ENCODE results near the gene RTL10. TPM values are rescaled to one million over a fixed set of nuclear protein-coding genes. Genes with fewer than 3 reads are reported as not detected.

The RTL10 gene
- total and polyA plus RNA-seq, 2 donors (not counting 1 experiment from before 2014, with no cell fraction given): 6.4 to 15.2 TPM

DNA sequence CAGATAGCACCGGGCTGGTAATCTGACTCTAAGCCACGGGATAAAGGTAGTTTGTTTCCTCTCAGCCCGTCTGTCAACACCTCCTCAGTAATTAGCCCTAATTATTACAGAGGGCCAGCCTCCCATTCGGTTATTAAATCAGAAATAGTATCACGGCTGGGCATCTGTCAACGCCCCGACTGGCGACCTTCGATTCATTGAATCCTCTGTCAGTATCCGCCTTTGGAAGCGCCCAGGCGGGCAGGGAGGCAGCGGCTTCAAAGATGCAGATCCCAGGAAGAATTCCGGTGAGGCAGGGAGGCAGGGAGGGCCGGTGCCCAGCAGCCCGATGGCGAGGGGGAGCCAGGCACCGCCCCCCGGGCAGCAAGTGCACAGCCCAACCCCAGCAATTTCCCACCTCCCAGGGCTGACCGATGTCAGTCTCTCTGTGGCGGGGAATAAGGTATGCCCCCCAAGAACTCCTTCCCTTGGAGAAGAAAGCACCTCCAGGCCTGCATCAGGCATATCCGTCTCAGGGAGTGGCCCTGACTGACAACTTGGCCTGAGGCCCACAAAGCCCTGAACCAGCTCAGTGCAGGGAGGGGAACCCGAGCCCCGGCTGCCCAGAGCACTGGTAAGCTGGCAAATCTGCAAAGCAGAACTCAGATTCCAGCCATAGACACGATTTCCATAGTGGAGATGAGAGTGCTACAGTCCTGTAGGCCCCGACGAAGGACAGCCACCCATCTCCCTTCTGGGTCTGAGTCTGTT lies 11.4 kb downstream of the RTL10 start:
- Histone ChIP-seq H3K27ac (ENCODE audit: low read length in 2 of 2) (no peak overlapping the region), H3K9ac (ENCODE audit: low read length) (no peak overlapping the region), H2AFZ (ENCODE audit: insufficient read depth, low read depth, low read length, poor library complexity, severe bottlenecking) (no peak overlapping the region), H3K9me3 (ENCODE audit: control extremely low read depth in 1 of 3, control insufficient read depth in 2 of 3, insufficient read depth in 1 of 3, low read length in 2 of 3) (peaks cover 0 to 5% (median 0%) of the 10 kb centered on the region in 3 donors), H3K4me1 (ENCODE audit: control insufficient read depth in 2 of 2, insufficient read depth in 2 of 2, low read length in 2 of 2) (peaks cover 13 to 17% of the 10 kb centered on the region in 2 donors), H3K79me2 (ENCODE audit: control insufficient read depth, insufficient read depth, low read length) (peaks cover 17% of the 10 kb centered on the region), H3K4me2 (replicated peaks; ENCODE audit: low read depth, low read length, poor library complexity, severe bottlenecking) (no peak overlapping the region), H4K20me1 (ENCODE audit: control insufficient read depth, insufficient read depth, low read length, poor library complexity, severe bottlenecking) (peaks cover 30% of the 10 kb centered on the region), H3K4me3 (ENCODE audit: control extremely low read depth in 1 of 5, extremely low read depth in 1 of 5, insufficient read depth in 1 of 5, low read depth in 2 of 5, low read length in 4 of 5) (no peak overlapping the region), H3K27me3 (replicated peaks in 1 of 4; ENCODE audit: control extremely low read depth in 1 of 4, control insufficient read depth in 3 of 4, insufficient read depth in 4 of 4, low read length in 3 of 4) (no peaks in the 10 kb centered on the region), H3K36me3 (replicated peaks in 1 of 2; ENCODE audit: control extremely low read depth in 1 of 2, control insufficient read depth in 1 of 2, extremely low read depth in 1 of 2, insufficient read depth in 2 of 2, low read length in 1 of 2) (no peaks in the 10 kb centered on the region)
- H3K27ac Mint-ChIP-seq: no peak overlapping the region
- H3K9me3 Mint-ChIP-seq (ENCODE audit: insufficient read depth): no peaks in the 10 kb centered on the region
- CTCF ChIA-PET: no interaction called here
- no peak for ATAC-seq (ENCODE audit: low read depth)
- POLR2A ChIA-PET: no interaction called here
- TF ChIP-seq, protein P1, sequence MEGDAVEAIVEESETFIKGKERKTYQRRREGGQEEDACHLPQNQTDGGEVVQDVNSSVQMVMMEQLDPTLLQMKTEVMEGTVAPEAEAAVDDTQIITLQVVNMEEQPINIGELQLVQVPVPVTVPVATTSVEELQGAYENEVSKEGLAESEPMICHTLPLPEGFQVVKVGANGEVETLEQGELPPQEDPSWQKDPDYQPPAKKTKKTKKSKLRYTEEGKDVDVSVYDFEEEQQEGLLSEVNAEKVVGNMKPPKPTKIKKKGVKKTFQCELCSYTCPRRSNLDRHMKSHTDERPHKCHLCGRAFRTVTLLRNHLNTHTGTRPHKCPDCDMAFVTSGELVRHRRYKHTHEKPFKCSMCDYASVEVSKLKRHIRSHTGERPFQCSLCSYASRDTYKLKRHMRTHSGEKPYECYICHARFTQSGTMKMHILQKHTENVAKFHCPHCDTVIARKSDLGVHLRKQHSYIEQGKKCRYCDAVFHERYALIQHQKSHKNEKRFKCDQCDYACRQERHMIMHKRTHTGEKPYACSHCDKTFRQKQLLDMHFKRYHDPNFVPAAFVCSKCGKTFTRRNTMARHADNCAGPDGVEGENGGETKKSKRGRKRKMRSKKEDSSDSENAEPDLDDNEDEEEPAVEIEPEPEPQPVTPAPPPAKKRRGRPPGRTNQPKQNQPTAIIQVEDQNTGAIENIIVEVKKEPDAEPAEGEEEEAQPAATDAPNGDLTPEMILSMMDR (IDR thresholded peaks at IDR 0.05): no peak
- no peak for TF ChIP-seq EZH2 (IDR thresholded peaks at IDR 0.05; ENCODE audit: borderline replicate concordance, insufficient read depth, low read depth, low read length, poor library complexity, severe bottlenecking)
- WGBS (ENCODE audit: insufficient coverage): 97% methylated on average over 21 of the region's 27 CpGs
- no peak for DNase-seq
- no peaks in the 10 kb centered on the region for H3K27me3 Mint-ChIP-seq
- no peak overlapping the region for H3K4me3 Mint-ChIP-seq
- peaks cover 20% of the 10 kb centered on the region for H3K4me1 Mint-ChIP-seq
- intact Hi-C loops (cut with micrococcal nuclease): no loop called here

DNA sequence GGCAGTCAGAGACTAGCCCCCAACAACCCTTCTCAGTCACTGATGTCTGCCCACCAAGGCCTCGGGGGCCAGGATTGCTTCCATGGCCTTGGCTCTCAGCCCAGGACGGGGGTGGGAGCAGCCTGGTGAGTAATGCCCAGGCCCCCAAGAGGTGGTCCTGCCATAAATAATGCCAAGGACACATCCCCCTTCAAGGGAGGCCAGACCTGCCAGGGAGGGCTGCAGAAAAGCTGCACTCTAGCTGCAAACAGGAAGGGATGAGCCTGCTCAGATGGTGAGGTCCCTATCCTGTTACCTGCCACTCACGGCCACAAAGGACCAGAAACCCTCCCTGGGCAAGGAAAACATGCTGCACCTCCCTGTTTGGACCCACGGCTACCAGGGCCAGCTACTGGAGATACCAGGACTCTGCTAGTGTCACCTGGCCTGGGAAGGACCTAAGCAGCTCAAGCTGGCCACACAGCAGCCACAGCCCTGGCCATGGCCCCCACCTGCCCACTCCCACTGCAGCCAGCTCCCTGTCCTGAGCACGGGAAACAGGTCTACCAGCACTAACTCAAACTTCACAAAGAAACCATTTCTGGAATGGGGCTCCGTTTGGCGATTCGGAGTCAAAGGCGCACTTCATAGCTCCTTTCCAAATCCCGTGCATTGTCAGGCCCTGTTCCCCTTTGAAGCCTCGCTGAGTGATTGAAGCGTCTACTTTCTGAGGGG lies 12.1 kb downstream of the RTL10 start:
- Histone ChIP-seq H2AFZ (ENCODE audit: insufficient read depth, low read depth, low read length, poor library complexity, severe bottlenecking) (no peak overlapping the region), H3K9ac (ENCODE audit: low read length) (no peak overlapping the region), H3K27me3 (replicated peaks in 1 of 4; ENCODE audit: control extremely low read depth in 1 of 4, control insufficient read depth in 3 of 4, insufficient read depth in 4 of 4, low read length in 3 of 4) (no peaks in the 10 kb centered on the region), H3K79me2 (ENCODE audit: control insufficient read depth, insufficient read depth, low read length) (peaks cover 17% of the 10 kb centered on the region), H3K36me3 (replicated peaks in 1 of 2; ENCODE audit: control extremely low read depth in 1 of 2, control insufficient read depth in 1 of 2, extremely low read depth in 1 of 2, insufficient read depth in 2 of 2, low read length in 1 of 2) (no peaks in the 10 kb centered on the region), H3K4me3 (ENCODE audit: control extremely low read depth in 1 of 5, extremely low read depth in 1 of 5, insufficient read depth in 1 of 5, low read depth in 2 of 5, low read length in 4 of 5) (no peak overlapping the region), H4K20me1 (ENCODE audit: control insufficient read depth, insufficient read depth, low read length, poor library complexity, severe bottlenecking) (peaks cover 29% of the 10 kb centered on the region), H3K4me1 (ENCODE audit: control insufficient read depth in 2 of 2, insufficient read depth in 2 of 2, low read length in 2 of 2) (peaks cover 13 to 17% of the 10 kb centered on the region in 2 donors), H3K4me2 (replicated peaks; ENCODE audit: low read depth, low read length, poor library complexity, severe bottlenecking) (no peak overlapping the region), H3K9me3 (ENCODE audit: control extremely low read depth in 1 of 3, control insufficient read depth in 2 of 3, insufficient read depth in 1 of 3, low read length in 2 of 3) (peaks cover 0 to 5% (median 0%) of the 10 kb centered on the region in 3 donors), H3K27ac (ENCODE audit: low read length in 2 of 2) (no peak overlapping the region)
- H3K4me3 Mint-ChIP-seq: no peak overlapping the region
- H3K9me3 Mint-ChIP-seq (ENCODE audit: insufficient read depth): no peaks in the 10 kb centered on the region
- ATAC-seq (ENCODE audit: low read depth): no peak
- CTCF ChIA-PET: no interaction called here
- H3K4me1 Mint-ChIP-seq: peaks cover 20% of the 10 kb centered on the region
- no peak for TF ChIP-seq EZH2 (IDR thresholded peaks at IDR 0.05; ENCODE audit: borderline replicate concordance, insufficient read depth, low read depth, low read length, poor library complexity, severe bottlenecking)
- TF ChIP-seq, protein P1 (IDR thresholded peaks at IDR 0.05): no peak
- intact Hi-C loops (cut with micrococcal nuclease): no loop called here
- POLR2A ChIA-PET: no interaction called here
- no peak overlapping the region for H3K27ac Mint-ChIP-seq
- no peak for DNase-seq
- no peaks in the 10 kb centered on the region for H3K27me3 Mint-ChIP-seq
- 95% methylated on average over 12 of the region's 12 CpGs for WGBS (ENCODE audit: insufficient coverage)

Measured in B cell (primary cell).